GM12873 (cell line): Measurements from ENCODE around the gene MED19.

Experiments
- TF ChIP-seq, protein P1 (sequence below): IDR thresholded peaks from 2 replicates; pipeline ENCODE4 v1.5.1; 2012; ENCODE audit warnings: low read depth, mild to moderate bottlenecking, moderate library complexity, low read length, control low read depth; ENCODE audit not compliant: insufficient read depth; ENCODE audit errors: missing control alignments

The MED19 gene

DNA sequence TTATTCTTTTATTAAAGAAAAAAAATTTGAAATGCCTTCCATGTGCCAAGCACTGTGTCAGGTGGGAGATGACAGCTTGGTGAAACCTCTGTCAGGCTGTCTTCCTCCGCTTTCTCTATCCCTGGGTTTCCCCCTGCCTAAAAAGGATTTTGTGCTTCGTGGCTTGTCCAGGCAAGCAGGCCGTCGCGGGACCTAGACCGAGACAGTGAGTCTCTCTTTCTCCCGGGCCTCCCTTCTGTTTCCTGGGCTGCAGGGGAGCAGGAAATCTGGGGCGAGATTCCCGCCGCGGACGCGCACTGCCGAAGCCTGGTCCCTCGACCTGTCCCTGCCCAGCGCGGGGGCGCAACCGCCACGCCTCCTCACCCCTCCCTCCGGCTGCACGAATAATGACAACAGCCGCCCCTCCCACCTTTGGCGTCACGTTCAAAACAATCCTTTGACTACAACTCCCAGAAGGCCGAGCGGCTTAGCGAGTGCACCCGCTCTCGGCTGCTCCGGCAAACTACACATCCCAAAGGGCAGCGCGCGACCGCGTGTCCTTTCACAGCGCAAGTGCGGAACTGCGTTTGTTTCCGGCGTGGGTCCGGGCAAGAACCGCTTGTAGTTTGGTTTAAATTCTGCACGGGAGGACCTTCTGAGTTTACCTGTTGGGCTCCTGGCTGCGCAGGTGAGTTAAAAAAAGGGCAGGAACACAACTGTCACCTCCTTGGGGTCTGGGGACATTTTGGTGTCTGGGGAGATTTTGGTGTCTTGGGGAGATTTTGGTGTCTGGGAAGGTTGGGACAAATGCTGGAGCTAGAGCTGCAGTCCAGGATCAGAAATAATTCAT, 54.6 kb downstream of the MED19 start, which contains the start of gene CLP1:
CLP1 (plus strand) TSS at position 569 of the 829 bp plus-strand sequence. CDS start 1,715 bp downstream, outside the sequence.
- TF ChIP-seq, protein P1, sequence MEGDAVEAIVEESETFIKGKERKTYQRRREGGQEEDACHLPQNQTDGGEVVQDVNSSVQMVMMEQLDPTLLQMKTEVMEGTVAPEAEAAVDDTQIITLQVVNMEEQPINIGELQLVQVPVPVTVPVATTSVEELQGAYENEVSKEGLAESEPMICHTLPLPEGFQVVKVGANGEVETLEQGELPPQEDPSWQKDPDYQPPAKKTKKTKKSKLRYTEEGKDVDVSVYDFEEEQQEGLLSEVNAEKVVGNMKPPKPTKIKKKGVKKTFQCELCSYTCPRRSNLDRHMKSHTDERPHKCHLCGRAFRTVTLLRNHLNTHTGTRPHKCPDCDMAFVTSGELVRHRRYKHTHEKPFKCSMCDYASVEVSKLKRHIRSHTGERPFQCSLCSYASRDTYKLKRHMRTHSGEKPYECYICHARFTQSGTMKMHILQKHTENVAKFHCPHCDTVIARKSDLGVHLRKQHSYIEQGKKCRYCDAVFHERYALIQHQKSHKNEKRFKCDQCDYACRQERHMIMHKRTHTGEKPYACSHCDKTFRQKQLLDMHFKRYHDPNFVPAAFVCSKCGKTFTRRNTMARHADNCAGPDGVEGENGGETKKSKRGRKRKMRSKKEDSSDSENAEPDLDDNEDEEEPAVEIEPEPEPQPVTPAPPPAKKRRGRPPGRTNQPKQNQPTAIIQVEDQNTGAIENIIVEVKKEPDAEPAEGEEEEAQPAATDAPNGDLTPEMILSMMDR, result no peak

- TF ChIP-seq, protein P1, result no peak
Measured at GRCh38 chr11:57656885-57657193, 55.2 kb downstream of the MED19 start.
